ENCODE results near the gene CDH8.

GRCh38 chr16:61937646-61938045, 98.6 kb downstream of the CDH8 start:
- no peak for TF ChIP-seq EZH2 (optimal IDR thresholded peaks at IDR 0.05; ENCODE audit: low read depth, low read length)
- TF ChIP-seq CTCF (IDR thresholded peaks at IDR 0.05; ENCODE audit: low read length) = no peak
